ENCODE results near the gene SLC12A2.
A peak's percentile ranks its signal among the peaks of the same experiment; 100 is the strongest.

The SLC12A2 gene

DNA sequence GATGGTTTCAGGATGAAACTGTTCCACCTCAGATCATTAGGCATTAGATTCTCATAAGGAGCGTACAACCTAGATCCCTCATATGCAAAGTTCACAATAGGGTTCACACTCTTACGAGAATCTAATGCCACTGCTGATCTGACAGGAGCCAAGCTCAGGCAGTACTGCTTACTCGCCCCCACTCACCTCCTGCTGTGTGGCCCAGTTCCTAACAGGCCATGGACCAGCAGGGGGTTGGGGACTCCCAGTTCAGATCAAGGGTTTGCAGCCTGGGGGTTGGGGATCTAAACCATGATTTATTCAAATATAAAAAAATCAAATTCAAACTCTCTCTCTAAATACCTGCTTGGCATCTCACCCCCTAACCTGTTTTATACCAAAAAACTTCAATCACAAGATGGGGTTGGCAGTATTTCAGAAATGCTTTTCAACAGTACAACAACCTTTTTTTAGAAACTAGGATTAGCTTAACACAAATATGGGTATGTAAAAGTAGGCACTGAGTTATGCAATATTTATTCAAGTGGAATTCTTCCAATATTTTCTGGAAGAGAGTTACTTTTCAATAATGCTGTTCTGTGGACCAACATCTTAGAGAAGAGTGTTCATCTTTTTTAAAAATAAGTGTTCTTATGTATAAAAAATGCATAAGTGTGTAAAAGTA lies 30.1 kb upstream of the SLC12A2 start:
- H3K4me3 ChIP-seq (ENCODE audit: low read length) = no peak overlapping the region
- TF ChIP-seq CTCF (conservative IDR thresholded peaks at IDR 0.05; ENCODE audit: low read depth, low read length) = no peak
- peak; percentile 66 for DNase-seq (ENCODE audit: low read depth)

GRCh38 chr5:128060644-128061385 lies 22.8 kb upstream of the SLC12A2 start:
- H3K4me3 ChIP-seq (ENCODE audit: low read length) = no peak overlapping the region
- no peak for DNase-seq (ENCODE audit: low read depth)
- no peak for TF ChIP-seq CTCF (conservative IDR thresholded peaks at IDR 0.05; ENCODE audit: low read depth, low read length)

GRCh38 chr5:128062172-128062746 lies 21.3 kb upstream of the SLC12A2 start:
- H3K4me3 ChIP-seq (ENCODE audit: low read length) = no peak overlapping the region
- TF ChIP-seq CTCF (conservative IDR thresholded peaks at IDR 0.05; ENCODE audit: low read depth, low read length) = no peak
- no peak for DNase-seq (ENCODE audit: low read depth)

DNA sequence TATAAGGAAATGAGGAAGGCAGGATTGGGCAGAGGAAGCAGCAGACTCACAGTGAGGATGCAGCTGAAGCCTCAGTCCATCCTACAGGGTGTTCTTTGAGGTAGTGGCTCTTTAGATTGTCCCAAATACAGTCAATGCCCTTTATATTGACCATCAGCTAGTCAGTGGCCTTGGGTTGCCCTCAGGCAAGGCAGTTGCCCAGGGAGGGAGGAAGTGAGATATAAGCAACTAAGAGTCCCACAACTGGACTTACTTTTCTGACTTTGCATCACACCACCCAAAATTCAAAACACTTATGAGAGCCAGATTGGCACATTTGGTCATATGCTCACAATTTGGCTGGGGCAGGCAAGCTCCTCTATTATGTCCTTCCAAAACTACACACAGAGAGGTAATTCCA lies 9.4 kb upstream of the SLC12A2 start:
- TF ChIP-seq CTCF (conservative IDR thresholded peaks at IDR 0.05; ENCODE audit: low read depth, low read length) = no peak
- H3K4me3 ChIP-seq (ENCODE audit: low read length) = no peak overlapping the region
- DNase-seq (ENCODE audit: low read depth) = no peak

DNA sequence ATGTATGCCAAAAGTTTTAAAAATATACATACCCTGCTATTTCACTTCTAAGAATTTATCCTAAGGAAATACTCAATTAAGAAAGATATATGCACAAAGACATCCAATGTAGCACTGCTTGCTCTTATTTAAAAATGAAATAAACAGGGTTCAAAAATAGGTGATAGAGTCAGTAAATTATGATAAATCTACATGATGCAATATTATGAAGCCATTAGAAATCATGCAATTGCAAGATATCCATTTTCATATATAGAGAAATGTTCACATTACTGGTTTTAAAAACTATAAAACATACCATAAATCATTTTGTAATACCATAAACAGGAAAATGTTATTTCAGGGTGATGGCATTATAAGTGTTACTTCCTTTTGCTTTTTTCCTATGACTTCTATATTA lies 8.6 kb upstream of the SLC12A2 start:
- H3K4me3 ChIP-seq (ENCODE audit: low read length) = no peak overlapping the region
- no peak for DNase-seq (ENCODE audit: low read depth)
- no peak for TF ChIP-seq CTCF (conservative IDR thresholded peaks at IDR 0.05; ENCODE audit: low read depth, low read length)

DNA sequence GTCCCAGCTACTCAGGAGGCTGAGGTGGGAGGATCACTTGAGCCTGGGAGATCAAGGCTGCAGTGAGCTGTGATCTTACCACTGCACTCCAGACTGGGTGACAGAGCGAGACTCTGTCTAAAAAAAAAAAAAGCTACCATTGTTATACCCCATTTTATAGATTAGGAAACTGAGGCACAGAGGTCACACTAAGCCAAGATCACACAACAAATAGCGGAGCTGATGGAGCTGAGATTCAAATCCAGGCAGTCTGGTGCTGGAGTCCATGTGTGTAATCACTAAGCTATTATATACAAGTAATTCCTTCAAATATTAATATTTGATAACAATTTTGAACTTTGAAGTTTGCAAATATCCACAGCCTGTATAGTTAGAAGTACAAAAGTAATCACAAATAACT lies 6.0 kb upstream of the SLC12A2 start:
- TF ChIP-seq CTCF (conservative IDR thresholded peaks at IDR 0.05; ENCODE audit: low read depth, low read length) = no peak
- no peak overlapping the region for H3K4me3 ChIP-seq (ENCODE audit: low read length)

More for the DNA sequence above, 6.0 kb upstream of the SLC12A2 start:
- DNase-seq (ENCODE audit: low read depth) = no peak
